ENCODE measurements around the gene SARNP.

Gene SARNP

DNA sequence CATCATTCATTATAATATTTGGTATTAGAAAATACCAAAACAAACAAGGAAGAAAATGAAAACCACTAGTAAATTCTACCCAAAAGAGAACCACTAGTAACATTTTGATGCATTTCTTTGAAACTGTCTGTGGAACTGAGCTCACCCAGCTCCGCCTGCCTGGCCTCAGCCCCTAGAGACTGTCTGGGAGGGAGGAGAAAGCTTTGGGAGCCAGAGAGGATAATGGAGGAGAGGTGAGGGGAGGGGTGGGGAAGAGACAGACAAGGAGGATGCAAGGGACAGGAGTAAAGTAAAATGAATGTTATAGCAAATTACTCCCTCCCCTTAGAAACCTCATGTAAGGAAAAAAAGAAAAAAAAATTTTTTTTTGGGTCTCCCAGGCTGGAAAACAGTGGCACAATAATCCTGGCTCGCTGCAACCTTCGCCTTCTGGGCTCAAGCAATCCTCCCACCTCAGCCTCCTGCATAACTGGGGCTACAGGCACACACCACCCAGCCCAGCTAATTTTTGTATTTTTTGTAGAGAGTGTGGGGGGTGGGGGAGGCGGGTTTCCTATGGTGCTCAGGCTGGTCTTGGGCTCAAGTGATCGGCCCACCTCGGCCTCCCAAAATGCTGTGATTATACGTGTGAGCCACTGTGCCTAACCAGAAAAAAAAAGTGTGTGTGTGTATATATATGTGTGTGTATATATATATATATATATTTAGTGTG, 28.4 kb upstream of the SARNP start:
- ChIA-PET POLR2A (ENCODE audit: low non-redundant PET) (interaction anchor here (0.6 kb wide), 1 partner anchor 99 kb away, joined by 5 read pairs; no protein-coding TSS in a partner anchor), CTCF (interaction anchor here (0.7 to 1.1 kb wide), 2 partner anchors 39 to 55 kb away, joined by 3 to 4 read pairs; no protein-coding TSS in a partner anchor)
- TF ChIP-seq, protein P1, sequence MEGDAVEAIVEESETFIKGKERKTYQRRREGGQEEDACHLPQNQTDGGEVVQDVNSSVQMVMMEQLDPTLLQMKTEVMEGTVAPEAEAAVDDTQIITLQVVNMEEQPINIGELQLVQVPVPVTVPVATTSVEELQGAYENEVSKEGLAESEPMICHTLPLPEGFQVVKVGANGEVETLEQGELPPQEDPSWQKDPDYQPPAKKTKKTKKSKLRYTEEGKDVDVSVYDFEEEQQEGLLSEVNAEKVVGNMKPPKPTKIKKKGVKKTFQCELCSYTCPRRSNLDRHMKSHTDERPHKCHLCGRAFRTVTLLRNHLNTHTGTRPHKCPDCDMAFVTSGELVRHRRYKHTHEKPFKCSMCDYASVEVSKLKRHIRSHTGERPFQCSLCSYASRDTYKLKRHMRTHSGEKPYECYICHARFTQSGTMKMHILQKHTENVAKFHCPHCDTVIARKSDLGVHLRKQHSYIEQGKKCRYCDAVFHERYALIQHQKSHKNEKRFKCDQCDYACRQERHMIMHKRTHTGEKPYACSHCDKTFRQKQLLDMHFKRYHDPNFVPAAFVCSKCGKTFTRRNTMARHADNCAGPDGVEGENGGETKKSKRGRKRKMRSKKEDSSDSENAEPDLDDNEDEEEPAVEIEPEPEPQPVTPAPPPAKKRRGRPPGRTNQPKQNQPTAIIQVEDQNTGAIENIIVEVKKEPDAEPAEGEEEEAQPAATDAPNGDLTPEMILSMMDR (conservative IDR thresholded peaks at IDR 0.05; ENCODE audit: low read depth) = no peak
- H3K27ac ChIP-seq = peak overlapping the region; percentile 96
- DNase-seq (ENCODE audit: low spot score) = no peak

DNA sequence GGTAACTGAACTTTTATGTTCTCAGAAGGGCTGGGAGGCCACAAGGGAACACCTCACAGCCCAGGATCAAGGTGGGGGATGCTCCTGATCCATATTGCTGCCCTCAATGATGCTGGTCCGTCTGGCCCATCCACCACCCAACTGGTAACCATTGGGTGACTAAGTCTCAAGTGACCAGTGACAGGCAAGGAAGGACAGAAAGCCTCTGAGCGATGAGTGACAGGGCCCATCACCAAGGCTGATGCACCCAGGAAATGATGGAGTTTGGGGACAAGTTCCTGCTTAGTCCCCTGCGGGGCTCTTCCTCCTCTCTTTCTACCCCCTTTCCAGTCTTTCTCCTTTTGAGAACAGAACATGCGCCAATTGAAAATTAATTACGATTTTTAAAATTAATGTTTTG, 27.8 kb upstream of the SARNP start:
- TF ChIP-seq, protein P1 (conservative IDR thresholded peaks at IDR 0.05; ENCODE audit: low read depth) = no peak
- ChIA-PET POLR2A (ENCODE audit: low non-redundant PET) (no interaction called here), CTCF (no interaction called here)
- DNase-seq (ENCODE audit: low spot score) = no peak
- H3K27ac ChIP-seq = peak overlapping the region; percentile 96; the same call in 1 of the 2 replicates

DNA sequence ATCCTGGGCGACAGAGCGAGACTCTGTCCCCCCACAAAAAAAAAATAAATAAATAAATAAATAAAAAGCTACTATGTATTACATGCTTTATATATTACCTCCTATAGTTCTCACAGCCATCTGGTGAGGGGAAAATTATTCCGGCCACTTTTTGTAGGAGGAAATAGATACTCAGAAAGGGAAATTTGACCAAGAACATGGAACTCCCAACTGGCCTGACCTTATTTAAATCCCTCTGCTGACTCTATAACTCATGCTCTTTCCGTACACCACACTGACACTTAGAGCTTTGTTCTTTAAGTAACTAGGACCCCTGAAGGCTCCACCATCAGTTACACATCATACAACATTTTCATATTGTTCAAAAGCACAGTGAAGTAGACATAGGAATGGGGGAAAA, 27.4 kb upstream of the SARNP start:
- ChIA-PET POLR2A (ENCODE audit: low non-redundant PET) (no interaction called here), CTCF (interaction anchor here (0.6 kb wide), 1 partner anchor 32 kb away, joined by 3 read pairs; no protein-coding TSS in a partner anchor)
- peak overlapping the region; percentile 96; the same call in 1 of the 2 replicates for H3K27ac ChIP-seq
- TF ChIP-seq, protein P1 (conservative IDR thresholded peaks at IDR 0.05; ENCODE audit: low read depth) = no peak
- no peak for DNase-seq (ENCODE audit: low spot score)

DNA sequence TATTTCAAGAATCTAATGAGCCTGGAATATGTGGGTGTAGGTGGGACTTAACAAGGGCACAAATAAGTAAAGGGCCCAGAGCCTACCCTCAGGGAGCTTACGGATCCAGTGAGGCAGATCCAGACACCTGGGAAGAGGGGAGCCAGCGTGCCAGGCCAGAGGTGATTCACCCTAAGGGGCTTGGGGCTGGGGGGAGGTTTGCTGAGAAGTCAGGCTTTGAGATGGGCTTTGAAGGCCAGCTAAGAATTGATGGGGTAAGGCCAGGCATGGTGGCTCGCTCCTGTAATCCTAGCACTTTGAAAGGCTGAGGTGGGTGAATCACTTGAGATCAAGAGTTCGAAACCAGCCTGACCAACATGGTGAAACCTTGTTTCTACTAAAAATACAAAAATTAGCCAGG, 25.9 kb upstream of the SARNP start:
- DNase-seq (ENCODE audit: low spot score) = no peak
- ChIA-PET CTCF (interaction anchor here (0.5 to 0.6 kb wide), 2 partner anchors 8 to 1369 kb away, joined by 5 read pairs; no protein-coding TSS in a partner anchor), POLR2A (ENCODE audit: low non-redundant PET) (no interaction called here)
- TF ChIP-seq, protein P1 (conservative IDR thresholded peaks at IDR 0.05; ENCODE audit: low read depth) = no peak
- peak overlapping the region; percentile 74; the same call in 1 of the 2 replicates for H3K27ac ChIP-seq

DNA sequence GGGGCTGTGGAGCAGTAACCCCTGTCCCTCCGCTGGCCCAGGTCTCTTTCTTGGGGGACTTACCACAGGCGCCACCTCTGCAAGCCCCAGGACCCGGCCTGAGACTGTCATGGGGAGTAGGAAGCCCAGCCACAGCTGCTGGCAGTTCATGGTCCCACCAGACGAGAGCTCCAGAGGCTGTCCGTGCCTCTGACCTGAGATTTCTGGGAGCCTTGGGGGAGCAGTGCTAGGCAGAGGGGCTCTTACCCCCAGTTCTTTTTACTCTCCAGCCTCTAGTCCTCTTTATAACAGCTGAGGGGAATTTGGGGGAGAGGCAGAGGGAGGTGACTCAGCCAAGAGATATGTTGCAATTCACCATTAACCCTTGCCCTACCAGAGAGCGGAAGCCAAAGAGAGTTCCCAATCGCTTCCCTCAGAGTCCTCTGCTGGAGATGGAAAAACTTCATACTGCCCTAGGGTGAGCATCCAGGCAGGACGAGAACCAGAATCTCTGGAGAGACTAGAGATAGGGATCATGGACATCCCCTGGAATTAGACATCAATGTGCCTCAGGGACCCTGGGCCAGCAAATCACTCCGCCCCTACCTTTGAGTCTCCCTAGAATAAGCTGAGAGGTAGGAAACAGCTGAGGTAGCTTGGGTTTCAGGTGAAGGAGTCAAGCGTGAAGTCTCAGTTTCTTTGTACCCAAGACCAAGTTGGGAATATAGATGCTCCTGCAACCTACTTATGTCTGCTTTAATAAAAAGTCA, 25.3 kb upstream of the SARNP start, which contains the start of gene MMP19:
TSS of gene MMP19 (minus strand) at position 256 of the 749 bp plus-strand sequence. CDS start at position 150, 106 bp downstream.
- H3K27ac ChIP-seq = peak within 1 kb of the TSS; percentile 74
- TF ChIP-seq, protein P1 (conservative IDR thresholded peaks at IDR 0.05; ENCODE audit: low read depth) = no peak
- ChIA-PET POLR2A (ENCODE audit: low non-redundant PET) (no interaction called here), CTCF (interaction anchor here (0.5 to 0.7 kb wide), 3 partner anchors 9 to 97 kb away, joined by 3 to 6 read pairs (median 5); no protein-coding TSS in a partner anchor)
- peak; percentile 68 for DNase-seq (ENCODE audit: low spot score)

DNA sequence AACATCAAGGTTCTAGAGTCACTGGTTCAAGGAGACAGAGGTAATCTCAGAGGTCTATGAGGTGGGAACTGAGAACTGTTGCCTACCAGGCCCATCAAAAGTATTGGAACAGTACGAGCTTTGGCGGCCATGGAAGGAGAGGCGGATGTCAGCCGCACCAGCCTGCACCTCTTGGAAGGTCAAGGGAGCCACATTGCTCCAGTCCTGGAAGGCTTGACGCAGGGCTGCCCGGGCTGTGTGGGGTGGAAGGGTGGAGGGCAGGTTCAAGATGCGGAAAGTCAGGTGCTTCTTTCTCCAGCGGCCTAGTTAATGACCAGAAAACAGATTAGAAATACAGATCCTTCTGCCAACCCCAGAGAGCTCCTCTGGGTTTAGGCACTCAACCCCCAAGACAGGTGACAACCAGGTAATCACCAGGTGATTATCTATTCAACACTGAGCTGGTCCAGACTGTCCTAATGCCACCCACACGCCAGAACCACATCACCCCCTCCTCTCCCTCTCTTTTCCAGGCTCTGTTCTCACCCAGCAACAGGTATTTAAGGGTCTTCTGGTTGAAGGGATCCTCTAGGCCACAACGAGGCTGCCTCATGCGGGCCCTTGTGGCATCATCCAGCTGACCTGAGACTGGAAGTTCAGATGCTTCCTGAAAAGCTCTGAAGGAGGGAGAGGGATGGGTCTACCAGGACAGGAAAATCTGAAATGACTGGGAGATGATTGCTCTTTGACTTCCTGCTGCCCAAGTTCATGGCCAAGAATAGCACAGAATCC, 23.2 kb upstream of the SARNP start:
- H3K27ac ChIP-seq = no peak overlapping the region
- ChIA-PET CTCF (interaction anchor here (0.5 kb wide), 1 partner anchor 206 kb away, joined by 6 read pairs; no protein-coding TSS in a partner anchor), POLR2A (ENCODE audit: low non-redundant PET) (no interaction called here)
- DNase-seq (ENCODE audit: low spot score) = no peak
- TF ChIP-seq, protein P1 (conservative IDR thresholded peaks at IDR 0.05; ENCODE audit: low read depth) = no peak

Data from RWPE1 (cell line).